Gastrocnemius medialis (tissue), 4 donors: Measurements from ENCODE around the gene CLIP3.

Experiments
- CTCF ChIP-seq, 5 experiments: fragments of 450-650 bp in 3 of 5; fragments of 200-600 bp in 2 of 5; sonication (generic) in 2 of 5; IDR thresholded peaks in 4 of 5; conservative IDR thresholded peaks in 1 of 5; 1 replicate in 4 of 5; 2 replicates in 1 of 5; pipeline ENCODE4 v1.5.1; 2016 to 2019; ENCODE audit warnings: antibody characterized with exemption in 5 of 5, mild to moderate bottlenecking in 3 of 5, moderate library complexity in 3 of 5
- POLR2A ChIP-seq, 2 donors: fragments of 450-650 bp; IDR thresholded peaks; one replicate each; pipeline ENCODE4 v1.6.1; 2017; ENCODE audit warnings: antibody characterized with exemption in 2 of 2, mild to moderate bottlenecking in 2 of 2, moderate library complexity in 2 of 2

- TF ChIP-seq CTCF (IDR thresholded peaks at IDR 0.05 in 4 of 5, conservative IDR thresholded peaks at IDR 0.05 in 1 of 5) (peak; percentile 26 to 59 (median 38)), POLR2A (IDR thresholded peaks at IDR 0.05) (no peak)
These were observed 27.8 kb upstream of the CLIP3 start for GRCh38 chr19:36060430-36060829.
